ENCODE data around the gene MTCL1.

DNA sequence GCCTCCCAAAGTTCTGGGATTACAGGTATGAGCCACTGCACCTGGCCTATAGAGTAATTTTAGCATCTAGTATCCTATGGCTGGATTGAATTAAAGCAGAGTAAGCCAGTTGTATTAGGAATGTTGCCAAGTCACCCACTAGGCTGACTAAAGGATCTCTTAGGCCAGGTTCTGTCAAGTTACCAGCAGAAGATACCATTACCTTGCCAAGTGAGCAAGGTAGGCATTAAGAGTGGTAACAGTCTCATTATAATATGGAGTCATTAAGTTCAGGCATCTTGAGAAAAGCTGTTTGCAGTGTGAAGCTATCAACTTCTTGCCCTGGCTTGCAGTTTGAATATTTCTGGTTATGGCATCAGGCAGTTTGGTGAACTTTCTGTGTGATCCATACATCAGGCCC, 37.0 kb upstream of the MTCL1 start:
- TF ChIP-seq, protein P1, sequence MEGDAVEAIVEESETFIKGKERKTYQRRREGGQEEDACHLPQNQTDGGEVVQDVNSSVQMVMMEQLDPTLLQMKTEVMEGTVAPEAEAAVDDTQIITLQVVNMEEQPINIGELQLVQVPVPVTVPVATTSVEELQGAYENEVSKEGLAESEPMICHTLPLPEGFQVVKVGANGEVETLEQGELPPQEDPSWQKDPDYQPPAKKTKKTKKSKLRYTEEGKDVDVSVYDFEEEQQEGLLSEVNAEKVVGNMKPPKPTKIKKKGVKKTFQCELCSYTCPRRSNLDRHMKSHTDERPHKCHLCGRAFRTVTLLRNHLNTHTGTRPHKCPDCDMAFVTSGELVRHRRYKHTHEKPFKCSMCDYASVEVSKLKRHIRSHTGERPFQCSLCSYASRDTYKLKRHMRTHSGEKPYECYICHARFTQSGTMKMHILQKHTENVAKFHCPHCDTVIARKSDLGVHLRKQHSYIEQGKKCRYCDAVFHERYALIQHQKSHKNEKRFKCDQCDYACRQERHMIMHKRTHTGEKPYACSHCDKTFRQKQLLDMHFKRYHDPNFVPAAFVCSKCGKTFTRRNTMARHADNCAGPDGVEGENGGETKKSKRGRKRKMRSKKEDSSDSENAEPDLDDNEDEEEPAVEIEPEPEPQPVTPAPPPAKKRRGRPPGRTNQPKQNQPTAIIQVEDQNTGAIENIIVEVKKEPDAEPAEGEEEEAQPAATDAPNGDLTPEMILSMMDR (IDR thresholded peaks at IDR 0.05) = no peak
- TF ChIP-seq POLR2A (IDR thresholded peaks at IDR 0.05) = no peak

Measured in heart left ventricle (tissue), 13 donors.